GM21528 (cell line): ENCODE data around the gene CNTNAP3.
"Not testable (repeated sequence)": the region's sequence is repeated elsewhere in the genome, so short reads cannot be mapped to it uniquely, and the experiment has no call there.

ENCODE experiments used
- ATAC-seq: cut with Tn5 transposase; IDR thresholded peaks from one replicate; pipeline ENCODE4 v1.9.1; 2021; ENCODE audit warnings: mild to moderate bottlenecking, moderate library complexity; ENCODE audit not compliant: unreplicated experiment, low FRiP score

Gene CNTNAP3

GRCh38 chr9:39078621-39079256, 209.2 kb downstream of the CNTNAP3 start:
- ATAC-seq = not testable (repeated sequence)

DNA sequence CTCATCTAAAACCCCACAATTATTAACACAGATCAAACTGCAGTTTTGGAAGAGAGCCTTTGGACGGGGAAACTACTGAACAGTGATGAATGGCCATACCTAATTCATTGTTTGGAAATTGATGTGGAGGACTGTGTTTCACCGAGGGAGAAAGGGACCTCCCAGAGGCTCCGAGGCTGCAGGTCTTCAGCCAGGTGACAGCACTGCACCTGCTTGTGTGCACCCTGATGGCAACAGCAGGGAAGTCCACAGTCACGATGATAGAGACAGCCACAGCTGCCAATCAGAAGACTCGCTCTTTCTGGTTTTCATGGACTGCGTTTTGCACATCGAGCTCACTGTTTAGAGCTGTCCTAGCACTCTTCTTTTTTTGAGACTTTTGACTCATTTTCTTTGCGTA, 214.4 kb downstream of the CNTNAP3 start:
- ATAC-seq = not testable (repeated sequence)

GRCh38 chr9:39067683-39068082, 220.3 kb downstream of the CNTNAP3 start:
- not testable (repeated sequence) for ATAC-seq

GRCh38 chr9:39062966-39063365, 225.0 kb downstream of the CNTNAP3 start:
- ATAC-seq = not testable (repeated sequence)

DNA sequence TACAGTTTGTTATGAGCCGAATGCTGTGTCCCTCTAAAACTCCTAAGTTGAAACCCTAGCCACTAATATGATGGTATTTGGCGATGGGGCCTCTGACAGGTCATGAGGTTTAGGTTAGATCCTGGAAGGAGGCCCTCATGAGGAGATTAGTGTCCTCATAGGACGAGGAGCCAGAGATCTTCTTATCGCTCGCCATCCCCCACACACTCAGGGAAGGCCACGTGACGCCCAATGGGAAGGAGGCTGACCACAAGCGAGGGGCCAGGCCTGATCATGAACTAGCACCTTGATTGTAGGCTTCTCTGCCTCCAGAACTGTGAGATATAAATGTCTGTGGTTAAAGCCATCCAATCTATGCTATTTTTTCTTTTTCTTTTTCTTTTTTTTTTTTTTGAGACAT, 233.5 kb downstream of the CNTNAP3 start:
- not testable (repeated sequence) for ATAC-seq

DNA sequence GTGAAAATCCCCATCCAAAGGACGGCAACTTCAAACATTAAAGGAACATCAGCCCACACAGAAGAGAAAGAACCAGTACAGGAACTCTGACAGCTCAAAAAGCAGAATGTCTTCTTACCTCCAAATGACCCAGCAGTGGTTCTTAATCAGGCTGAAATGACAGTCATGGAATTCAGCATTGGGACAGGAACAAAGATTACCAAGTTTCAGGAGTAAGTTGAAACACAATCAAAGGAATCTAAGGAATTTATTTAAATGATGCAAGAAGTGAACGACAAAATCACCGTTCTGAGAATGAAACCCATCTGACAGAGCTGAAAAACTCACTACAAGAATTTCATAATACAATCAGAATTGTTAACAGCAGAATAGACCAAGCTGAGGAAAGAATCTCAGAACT, 241.1 kb downstream of the CNTNAP3 start:
- not testable (repeated sequence) for ATAC-seq

DNA sequence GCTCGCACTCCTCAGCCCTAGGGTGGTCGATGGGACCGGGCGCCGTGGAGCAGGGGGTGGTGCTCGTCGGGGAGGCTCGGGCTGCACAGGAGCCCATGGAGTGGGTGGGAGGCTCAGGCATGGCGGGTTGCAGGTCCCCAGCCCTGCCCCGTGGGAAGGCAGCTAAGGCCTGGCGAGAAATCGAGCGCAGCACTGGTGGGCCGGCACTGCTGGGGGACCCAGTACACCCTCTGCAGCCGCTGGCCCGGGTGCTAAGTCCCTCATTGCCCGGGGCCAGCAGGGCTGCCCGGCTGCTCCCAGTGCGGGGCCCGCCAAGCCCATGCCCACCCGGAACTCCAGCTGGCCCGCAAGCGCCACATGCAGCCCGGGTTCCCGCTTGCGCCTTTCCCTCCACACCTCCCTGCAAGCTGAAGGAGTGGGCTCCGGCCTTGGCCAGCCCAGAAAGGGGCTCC, 245.6 kb downstream of the CNTNAP3 start:
- not testable (repeated sequence) for ATAC-seq

- ATAC-seq = not testable (repeated sequence)
Observed at GRCh38 chr9:39041774-39042173, 246.2 kb downstream of the CNTNAP3 start.

DNA sequence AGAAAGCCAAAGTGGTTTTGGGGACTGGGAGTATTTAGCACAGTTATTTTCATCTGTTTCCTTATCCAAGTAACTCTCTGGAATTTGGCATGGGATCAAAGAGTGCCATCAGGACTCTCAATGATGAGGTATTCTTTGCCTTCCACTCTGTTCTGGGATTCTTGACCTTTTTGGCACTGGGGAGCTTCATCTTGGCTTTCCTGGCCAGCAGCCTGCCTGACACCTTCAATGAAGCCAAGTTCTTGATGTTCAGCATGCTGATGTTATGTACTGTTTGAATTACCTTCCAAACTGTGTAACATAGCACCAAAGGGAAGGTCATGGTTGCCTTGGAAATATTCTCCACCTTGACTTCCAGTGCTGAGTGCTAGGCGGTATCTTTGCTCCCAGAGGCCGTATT, 248.8 kb downstream of the CNTNAP3 start:
- ATAC-seq = not testable (repeated sequence)

GRCh38 chr9:39038221-39038620, 249.7 kb downstream of the CNTNAP3 start:
- ATAC-seq = not testable (repeated sequence)

DNA sequence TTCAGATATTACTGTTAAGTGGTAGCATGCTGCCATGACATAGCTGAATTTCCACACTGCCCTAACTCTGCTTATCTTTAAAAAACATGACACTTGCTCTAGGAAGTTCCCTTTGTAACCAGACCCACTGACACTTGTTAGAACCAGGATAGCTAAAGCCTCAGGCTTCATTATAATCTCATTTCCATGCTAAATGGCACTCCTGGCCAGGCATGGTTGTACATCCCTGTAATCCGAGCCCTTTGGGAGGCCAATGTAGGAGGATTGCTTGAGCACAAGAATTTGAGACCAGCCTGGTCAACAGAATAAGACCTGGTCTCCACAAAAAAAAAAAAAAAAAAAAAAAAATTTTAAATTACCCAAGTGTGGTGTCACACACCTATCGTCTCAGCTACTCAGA, 254.1 kb downstream of the CNTNAP3 start:
- not testable (repeated sequence) for ATAC-seq

DNA sequence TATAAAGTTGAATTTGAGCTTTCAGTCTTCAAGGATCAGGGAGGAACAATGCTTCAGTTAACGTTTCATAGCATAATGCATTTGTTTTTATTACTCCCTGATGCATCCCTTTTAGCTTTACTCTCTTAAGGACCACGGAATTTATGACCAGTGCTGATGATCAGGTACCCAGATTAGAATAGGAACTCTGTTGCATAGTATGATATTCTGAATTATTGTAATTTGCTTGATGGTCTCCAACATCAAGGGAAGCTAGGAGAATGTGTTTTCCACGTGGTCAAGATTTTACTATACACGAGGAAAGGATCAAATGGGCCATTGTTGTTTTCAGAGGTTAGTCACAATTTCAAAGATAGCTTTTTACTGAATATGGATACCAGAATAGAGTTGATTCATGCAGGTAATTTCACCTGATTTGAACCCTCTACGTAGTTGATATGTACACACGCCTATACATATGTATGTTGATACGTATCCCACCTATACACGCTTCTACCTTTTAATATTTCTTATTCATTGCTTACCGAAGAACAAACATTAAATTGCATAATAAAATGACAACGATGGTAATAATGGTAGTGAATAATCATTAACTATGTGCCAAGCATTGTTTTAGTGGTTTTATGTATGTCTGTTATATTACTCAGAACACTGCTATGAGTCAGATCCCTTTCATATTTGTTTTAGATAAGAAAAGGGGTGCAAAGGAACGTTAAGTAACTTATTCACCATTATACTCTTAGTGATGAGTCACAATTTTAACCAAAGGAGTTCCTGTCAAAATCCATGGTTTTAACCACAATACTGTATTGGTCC, 257.6 kb downstream of the CNTNAP3 start:
- not testable (repeated sequence) for ATAC-seq

DNA sequence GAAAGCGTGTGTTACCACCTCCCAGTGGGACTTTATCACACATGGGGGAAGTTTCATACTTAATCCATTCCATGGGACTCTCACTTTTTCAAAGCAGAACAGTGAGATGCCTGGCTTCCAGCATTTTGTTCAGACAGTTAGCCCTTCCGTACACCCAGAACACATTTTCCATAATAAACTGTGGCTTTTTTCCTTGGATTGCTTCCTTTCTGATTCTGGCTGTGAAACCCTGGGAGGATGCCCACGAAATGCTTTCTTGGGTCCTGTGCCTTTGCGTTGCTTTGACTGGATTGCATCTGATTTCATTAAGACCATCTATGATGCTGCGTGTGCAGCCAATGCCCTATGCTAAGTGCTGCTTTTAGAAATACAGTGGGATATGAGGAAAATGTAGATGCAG, 259.1 kb downstream of the CNTNAP3 start:
- not testable (repeated sequence) for ATAC-seq

DNA sequence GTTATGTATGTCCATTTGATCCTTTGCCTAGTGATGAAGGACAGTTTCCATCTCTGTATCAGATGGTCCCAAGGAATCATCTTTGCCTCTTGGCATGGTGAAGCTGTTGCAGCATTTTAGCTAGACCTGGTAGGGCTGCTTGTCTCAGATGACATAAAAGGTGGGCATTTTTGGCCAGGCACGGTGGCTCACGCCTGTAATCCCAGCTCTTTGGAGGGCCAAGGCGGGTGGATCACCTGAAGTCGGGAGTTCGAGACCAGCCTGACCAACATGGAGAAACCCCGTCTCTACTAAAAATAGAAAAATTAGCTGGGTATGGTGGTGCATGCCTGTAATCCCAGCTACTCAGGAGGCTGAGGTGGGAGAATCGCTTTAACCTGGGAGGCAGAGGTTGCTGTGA, 259.8 kb downstream of the CNTNAP3 start:
- not testable (repeated sequence) for ATAC-seq

DNA sequence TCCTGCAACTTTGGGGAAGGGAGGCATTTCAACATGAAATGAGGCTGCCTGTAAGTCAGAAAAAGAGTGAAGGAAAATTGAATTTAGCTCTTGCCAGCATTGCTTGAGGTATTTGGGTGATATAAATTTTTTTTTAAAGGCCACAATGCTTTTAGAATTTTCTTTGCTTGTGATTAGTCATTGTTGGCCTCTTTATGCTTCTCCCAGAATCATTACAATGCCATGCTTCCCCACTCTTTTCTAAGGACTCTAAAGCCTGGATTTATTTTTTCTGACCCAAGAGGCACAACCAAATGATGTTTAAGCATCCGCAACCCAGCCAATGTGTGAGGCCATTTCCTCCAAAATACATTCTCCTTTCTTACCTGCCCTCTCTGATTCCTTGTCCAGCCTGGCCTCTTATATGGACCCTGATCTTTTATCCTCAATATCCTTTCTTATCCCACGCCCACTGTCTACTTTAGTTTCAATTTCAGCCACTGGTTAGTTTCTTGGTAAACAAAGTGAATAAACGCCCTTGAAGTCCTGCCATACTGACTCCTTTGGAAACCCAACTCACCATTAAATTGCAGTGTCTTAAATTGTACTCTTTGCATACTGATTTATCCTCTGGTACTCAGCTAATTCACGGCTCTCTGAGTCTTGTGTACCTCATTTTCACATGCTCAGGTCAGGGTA, 261.9 kb downstream of the CNTNAP3 start:
- not testable (repeated sequence) for ATAC-seq
